Left renal cortex interstitium (tissue), 4 donors: ENCODE data around the gene TLL2. TPM values are rescaled to one million over a fixed set of nuclear protein-coding genes. Genes with fewer than 3 reads are reported as not detected.

Experiments used
- DNase-seq, 4 donors: peaks; one replicate each; pipeline ENCODE4 v3.0.0-alpha.2; 2013; ENCODE audit warnings: low read depth in 4 of 4, low spot score in 2 of 4, missing footprints in 1 of 4
- polyA plus RNA-seq, 4 donors: library from polyadenylated mRNA; unstranded; fragments of 120-200 nt; gene quantifications; one replicate each; pipeline ENCODE4 v1.2.1, GENCODE V29; 2013; ENCODE audit not compliant: insufficient read length in 4 of 4

The TLL2 gene
- polyA plus RNA-seq, 4 donors, result 0.65 to 0.91 (median 0.74) TPM

DNA sequence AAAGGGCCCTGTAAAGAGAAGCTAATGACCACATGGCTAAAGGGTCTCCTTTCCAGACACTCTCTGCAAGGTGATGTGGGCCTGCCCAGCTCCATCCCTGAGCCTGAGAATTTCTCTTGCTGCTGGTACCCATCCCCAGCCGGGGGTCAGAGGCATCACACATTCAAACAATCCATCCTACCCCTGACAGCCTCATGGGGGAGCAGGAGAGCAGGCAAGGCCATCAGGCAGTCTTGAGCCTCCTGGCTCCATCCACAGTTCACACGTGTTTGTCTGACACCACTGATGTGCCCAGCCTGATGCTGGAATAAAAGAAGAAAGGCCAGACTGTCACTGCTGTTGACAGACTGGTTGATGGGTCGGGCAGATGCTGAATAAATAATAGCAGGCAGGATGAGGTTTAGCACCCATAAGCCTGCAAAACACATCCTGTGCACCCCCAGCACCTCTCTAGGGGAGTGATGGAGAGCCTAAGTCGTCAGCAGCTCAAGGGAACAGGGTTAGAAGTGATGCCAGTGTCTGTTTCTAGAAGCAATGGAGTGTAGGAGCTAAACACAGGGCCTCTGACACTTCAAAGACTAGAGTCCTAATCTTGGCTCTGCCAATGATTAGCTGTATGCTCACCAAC is 43.5 kb downstream of the TLL2 start:
- peak in 1 of 4 donors; percentile 15 for DNase-seq

DNA sequence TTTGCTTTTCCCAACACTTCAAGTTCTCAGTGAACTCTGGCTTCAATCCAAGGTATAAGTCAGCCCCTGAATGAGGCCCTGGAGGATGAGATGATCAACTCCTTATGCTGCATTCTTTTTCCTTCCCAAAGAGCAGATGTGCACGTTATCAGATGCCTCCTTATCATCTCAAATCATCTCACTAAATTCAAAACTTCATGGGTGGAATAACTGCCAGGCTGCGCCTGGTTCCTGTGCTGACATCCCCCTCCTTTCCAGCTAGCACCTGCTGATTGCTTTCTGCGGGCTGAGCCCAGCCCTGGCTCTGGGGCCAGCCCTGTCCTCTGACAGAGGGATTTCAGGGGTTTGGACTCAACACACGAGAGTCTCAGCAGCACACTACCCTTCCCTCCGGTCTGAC is 44.9 kb downstream of the TLL2 start:
- no peak for DNase-seq

DNA sequence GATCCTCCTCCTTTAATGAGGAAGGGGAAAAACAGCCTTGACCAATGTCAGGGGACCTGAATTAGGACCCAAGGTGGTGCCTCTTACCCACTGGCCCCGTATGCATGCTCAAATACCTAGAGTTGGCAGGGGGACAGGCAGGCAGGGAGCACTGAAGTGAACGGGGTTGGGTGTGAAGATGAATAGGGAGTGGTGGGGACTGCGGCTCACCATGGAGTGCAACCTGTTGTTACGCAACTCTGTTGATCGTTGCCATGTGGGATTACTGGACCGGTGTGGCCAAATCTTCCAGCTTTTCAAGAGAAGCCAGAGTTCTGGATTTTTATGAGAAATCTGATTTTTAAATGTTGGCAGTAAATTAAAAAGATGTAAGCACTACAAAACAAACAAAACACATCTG is 48.1 kb downstream of the TLL2 start:
- DNase-seq, result no peak

DNA sequence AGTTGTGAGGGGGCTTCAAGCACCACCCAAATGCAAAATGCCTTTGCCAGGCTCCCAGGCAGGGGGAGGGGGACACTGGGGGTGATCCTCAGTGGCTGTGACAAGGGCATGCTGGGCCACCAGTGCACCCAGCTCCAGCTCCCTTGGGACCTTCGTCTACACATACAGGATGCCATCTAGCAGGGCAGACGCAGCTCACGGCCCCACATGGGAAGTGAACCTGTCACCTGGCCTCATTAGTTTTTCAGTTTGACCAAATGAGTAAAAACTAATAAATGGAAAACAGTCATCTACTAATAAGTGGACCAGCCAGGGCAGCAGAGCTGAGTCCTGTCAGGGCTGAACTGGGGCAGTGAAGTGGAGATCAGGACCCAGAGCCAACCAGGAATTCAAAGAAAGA is 50.2 kb downstream of the TLL2 start:
- DNase-seq, result no peak

DNA sequence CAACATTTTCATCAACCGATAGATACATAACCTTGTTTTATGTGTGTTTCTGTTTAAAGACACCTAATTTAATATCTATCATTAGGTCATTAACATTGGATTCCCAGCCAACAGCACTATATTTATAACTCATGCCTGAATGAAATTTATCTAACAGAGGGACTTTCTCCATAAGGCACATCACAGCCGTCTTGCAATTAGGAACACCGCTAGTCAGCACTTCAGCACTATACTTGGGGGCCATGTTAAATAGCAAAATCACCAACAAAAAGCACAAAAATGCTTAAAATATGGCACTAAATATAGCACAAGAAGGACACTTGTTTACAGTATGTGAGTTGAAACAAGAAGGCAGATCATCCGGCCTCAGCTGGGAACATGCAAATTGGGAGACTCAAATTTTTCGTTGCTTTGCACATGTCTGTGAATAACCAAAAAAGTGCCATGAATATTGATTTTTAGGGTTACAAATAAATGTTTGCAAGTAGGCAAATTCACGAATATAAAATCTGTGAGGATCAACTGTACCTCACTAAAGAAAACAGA is 51.0 kb downstream of the TLL2 start:
- DNase-seq, result no peak

DNA sequence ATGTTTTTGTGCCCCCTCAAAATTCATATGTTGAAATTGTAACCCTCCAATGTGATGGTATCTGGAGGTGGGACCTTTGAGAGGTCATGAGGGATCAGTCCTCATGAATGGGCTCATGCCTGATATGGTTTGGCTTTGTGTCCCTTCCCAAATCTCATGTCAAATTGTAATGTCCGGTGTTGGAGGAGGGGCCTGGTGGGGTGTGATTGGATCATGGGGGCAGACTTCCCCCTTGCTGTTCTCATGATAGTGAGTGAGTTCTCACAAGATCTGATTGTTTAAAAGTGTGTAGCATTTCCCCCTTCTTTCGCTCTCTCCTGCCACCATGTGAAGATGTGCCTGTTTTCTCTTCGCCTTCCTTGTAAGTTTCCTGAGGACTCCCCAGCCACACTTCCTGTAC is 53.4 kb downstream of the TLL2 start:
- DNase-seq, result no peak

DNA sequence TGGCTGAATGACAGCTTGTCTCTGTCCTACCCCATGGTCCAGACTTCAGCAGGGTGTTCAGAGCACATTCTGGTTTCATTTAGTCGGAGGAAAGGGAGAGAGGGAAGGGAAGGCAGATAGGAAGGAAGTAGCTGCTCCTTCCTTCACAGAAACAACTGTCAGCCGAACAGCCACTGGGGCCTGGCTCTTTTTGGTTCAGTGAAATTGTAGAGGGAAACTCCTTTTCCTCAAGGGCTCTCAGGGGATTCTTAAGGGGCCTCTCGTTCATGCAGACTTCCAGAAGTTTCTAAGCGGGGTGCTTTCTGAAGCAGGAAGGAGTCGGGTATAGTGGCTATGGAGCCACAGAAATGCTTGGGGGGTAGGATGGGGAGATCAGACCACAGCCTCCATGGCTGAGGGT is 56.4 kb downstream of the TLL2 start:
- no peak for DNase-seq

DNA sequence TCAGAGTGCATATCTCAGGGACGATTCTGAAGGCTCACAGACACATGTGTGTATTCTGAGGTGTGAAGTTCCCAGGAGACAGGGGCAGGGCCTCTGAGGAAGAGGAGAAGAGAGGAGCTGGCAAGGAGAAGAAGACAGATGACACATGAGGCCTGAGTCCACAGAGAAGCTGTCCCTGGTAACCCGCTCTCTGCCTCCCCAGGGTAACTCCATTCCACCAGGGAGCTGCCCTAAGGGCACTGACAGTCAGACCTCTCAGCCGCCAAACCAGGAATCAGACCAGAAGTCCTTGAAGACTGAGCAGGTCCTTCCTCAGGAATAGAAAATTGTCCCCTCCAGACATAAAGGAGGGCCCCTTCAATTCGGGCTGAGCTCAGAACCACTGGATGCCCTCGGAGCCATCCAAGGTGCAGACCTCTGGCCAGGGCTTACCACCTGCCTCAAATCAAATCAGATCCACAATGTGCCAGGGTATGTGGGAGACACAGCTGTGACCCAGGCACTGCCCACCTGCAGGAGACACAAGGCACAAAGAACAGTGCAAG is 57.4 kb downstream of the TLL2 start:
- no peak for DNase-seq

DNA sequence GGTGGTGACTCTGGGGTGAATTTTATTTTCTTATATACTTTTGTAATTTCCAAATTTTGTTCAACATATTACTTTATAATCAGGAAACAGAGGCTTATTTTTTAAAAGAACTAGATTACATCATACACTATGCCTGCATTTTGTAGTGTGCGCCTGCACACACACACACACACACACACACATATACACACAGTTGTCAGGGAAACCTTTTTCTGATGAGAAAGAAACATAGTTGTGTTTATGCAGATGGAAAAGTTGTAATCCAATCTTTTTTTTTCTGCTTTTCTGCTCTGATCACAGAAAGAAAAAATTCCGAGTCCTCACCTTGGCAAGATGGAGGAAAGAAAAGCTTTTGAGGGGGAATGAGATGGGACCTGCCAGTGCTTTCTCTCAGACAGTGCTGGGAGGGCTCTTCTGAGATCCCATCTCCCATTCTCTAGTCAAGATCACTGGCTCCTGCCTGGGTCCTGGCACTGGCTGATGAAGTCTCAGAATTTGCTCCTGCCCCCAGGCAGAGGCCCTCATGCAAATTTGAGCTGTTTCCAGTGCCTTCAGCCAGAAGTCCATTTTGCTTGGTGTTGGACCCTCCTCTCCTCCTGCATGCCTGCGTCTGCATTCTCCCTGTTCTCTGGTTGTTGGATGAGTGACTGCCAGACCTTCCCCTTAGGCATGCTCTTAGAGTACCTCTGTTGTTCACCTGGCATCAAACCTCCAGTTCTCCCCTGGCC is 59.7 kb downstream of the TLL2 start:
- no peak for DNase-seq

DNA sequence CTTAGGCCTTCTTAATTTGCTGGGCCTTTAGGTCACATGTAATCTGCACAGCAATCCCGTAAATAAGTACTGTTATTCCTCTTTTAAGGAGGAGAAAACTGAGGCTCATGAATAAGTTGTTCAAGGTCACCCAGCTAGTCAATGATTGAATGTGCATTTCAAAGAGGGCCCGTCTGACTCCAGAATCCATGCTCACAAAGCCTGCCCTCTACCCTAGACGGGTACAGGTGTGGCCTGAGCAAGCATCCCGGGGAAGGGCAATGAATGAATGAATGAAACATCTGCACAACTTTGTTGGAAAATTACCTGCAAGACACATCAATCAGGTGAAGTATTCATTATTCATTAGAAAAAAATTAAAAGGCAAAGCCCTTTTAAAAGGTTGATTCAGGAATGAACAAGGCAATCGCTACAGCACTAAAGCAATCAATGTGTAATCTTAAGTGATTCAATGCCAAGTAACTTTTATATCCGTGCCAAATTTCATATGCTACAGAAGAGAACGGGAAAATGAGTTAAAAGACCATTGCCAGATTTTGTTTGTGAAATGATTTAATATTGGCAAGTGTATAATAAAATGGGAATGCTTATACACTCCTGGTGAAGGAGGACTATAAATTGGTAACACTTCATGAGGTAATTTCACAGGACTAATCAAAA is 61.1 kb downstream of the TLL2 start:
- DNase-seq, result no peak

DNA sequence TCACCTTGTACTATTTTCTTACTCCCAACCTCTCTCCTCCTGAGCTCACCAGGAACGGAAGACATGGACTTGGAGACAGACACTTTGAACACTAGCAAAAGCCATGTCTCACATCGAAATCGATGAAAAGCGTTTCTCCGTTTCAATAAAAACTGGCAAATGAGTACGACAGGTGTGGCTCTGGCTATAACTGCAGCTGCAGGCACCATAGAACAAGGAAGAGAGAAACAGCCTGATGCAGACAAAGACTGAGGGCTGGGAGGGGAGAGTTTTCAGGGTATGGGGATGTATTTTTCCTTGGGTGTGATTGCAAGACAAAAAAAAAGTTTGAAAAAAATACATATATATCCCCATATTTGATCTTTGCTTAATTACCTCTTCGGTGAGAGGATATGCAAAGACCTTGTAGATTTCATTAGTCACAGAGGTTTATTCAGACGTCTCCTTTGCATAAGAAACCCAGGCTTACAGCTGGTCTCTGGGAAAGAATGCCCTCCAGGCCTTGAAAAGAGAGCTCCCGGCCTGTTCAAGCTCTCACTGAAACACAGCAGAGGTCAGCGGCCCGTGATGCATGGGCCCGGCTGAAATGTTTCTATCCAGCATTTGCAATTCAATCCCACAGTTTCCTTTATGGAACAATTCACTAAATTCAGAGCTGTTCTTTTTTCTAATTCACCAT is 63.1 kb downstream of the TLL2 start:
- no peak for DNase-seq

DNA sequence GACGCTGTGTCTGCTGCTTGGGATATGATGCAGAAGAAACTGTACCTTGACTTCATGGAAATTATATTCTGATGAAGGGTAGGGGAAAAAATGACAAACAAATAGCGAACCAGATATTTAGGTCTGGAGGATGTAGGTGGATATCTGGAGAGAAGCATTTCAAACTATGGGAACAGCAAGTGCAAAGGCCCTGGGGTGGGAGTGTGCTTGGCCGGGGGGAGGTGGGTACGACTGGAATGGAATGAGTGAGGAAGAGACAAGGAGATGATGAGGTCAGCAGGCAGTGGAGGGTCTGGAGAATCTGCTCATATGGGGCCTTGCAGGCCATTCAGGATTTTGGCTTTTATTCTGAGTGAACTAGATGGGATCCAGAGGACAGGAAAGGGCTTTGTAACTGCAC is 65.2 kb downstream of the TLL2 start:
- no peak for DNase-seq

DNA sequence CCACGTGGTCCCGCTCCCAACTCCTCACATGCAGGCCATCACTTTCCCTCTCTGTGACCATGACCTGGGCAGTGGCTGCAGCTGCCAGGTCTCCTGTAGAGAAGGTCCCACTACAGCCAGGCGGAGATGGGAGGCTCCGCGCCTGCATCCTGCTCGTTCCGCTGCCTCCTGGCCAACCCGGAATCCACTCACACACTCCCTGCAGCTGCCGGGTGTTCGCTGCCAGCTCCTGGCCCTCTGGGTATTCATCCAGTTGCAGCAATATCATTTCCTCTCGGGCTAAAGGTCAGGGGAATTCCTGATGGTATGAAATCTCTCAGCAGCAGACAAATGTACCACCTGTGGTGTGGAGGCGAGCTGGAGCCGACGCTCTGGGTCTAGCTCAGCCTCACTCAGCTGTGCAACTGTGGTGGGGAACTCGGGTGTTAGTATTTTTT is 65.7 kb downstream of the TLL2 start:
- DNase-seq, result no peak

DNA sequence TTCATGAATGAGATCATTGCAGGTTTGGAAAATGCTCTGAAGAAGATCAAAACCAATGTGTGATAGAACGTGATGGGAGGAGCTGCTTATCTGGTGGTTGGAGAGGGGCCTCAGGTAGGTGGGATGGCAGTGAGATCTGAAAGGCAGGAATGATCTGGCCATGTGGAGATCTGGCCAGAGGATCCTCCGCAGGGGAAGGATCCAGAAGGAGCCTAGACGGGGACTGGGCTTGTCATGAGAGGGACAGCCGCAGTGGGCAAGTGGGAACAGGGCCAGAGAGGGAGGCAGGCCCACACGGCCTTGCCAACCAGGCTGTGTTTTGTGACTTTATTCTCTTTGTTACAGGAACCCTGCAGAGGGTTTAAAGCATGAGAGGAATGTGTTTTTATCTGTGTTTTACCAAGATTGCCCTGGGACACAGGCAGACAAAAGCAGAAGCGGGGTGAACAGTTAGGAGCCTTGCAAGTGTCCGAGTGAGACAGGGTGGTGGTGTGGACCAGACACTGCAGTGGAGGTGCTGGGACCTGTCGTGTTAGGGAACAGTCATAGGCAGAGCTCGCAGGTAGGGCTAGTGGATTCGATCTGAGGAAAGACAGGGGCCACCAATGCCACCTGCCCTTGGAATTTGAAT is 66.6 kb downstream of the TLL2 start:
- DNase-seq, result no peak

DNA sequence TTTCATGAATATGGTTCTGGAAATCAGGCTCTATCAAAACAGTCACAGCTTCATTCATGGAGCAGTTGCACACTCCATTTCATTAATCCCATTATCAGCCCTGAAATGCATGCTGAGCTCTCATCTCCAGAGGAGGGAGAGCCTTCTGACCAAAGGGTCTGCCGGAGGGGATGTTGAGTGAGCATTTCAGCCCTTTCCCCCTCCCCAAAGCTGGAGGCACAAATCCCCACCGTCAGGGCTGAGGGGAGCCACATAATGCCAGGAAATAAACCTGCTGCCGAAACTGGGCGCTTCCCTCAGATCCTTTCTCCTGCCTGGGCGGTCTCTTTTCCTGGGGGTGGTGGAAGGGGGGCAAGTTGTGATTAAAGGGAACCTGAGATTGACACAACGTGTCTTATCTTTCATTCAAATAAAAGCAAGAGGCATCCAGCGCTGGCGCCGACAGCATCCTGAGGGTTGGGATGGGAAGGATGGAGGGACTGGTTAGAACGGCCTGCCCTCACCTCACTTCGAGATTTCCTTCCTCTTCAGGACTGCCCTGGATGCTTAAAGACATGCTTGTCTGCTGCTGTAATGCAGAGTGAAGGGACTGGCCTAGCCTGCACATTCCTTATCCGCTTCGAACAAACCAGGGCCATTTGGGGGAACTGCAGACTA is 71.6 kb downstream of the TLL2 start:
- DNase-seq, result no peak

DNA sequence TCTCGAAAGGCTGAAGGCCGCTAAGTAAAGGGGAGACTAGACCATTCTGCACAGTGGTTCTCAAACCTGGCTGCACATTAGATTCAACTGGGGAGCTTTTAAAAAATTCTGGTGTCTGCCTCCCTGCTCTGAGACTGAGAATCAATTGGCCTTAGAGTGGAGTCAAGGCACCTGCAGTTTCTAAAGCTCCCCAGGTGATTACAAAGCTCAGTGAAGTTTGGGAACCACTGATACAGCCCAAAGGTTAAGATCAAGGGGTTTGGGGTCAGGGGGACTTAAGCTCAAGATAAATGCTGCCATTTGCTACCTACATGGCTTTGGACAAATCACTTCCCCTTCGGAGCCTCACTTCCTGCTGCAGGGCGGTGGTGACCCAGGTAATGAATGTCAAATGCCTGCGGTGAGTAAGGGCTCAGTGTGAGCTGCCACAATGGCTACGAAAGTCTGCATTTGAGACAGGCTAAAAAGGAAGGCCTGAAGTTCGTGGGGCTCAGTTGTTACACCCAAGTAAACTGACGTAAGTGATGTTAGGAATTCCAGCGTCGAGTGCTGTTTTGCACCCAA is 72.3 kb downstream of the TLL2 start:
- DNase-seq, result no peak

DNA sequence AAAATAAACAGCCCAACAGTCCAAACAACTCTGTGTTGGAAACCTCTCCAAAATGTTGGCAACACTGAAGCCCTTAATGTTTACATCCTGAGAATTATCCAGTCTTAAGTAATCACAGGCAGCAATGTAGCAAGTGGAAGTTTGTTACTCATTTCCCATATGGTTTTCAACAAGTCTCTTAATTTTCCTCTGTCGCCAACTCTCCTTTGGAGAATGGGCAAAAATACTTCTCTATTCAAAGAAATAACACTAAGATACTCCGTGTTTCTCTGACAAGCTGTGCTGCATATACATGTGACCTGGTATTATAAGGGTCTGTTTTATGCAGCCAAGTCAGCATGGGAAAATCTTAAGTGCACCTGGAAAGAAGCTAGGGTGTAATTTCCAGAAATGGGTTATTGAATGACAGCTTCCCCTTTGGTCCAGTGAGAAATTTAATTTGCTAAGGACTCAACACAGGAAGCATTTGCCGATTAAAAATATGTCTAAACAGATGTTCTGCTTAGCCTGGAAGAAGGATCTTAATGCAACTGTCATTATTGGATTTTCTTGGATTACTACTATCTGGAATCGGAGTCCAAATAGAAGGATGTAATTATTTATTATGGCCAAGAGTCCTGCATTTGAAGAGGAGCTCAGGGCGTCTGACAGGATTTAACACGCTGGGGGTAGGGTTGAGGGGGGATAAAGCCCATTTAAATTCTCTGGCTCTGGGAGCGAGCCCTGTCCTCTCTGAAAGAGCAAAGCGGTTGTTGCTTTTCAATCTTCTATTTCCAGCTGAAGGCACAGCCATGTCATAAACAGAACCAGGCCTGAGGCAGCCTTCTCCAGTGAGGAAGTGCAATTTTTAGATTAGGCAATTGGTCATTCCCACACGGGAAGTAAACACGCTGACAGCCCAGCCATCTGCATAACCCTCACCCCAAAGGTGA is 73.1 kb downstream of the TLL2 start:
- DNase-seq, result no peak

DNA sequence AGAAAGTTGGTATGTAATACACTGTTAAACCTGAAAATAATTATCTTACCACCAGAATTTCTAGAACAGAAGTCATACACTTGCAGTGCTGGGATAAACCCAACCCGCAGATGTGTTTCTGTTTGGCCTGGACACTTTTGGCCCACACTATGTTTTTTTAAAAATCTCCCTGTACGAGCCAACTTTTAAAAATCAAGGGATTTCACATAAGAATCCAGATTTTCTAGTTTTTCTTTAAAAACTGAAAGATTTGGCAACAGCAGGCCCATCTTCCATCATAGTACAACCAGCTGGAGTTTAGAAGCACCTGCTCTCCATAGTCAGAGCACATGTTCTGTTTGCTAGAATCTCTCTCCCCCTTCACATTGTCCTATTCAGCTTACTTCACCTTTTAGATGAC is 74.0 kb downstream of the TLL2 start:
- no peak for DNase-seq
